Vagina (tissue), 2 donors: Measurements from ENCODE around the gene INHA.

Source experiments
- CTCF ChIP-seq, 3 experiments: fragments of 450-650 bp in 2 of 3; fragments of 200-600 bp in 1 of 3; sonication (generic) in 1 of 3; IDR thresholded peaks; one replicate each; pipeline ENCODE4 v1.5.1; 2017 to 2019; ENCODE audit warnings: antibody characterized with exemption in 3 of 3, mild to moderate bottlenecking in 2 of 3, moderate library complexity in 2 of 3
- POLR2A ChIP-seq, 2 donors: fragments of 450-650 bp; IDR thresholded peaks; one replicate each; pipeline ENCODE4 v1.6.1; 2017; ENCODE audit warnings: antibody characterized with exemption in 2 of 2, mild to moderate bottlenecking in 2 of 2, moderate library complexity in 2 of 2
- POLR2AphosphoS5 ChIP-seq, 2 donors: sonication (generic); formaldehyde crosslinking; IDR thresholded peaks; one replicate each; pipeline ENCODE4 v1.9.0; 2017; ENCODE audit warnings: antibody characterized with exemption in 2 of 2, mild to moderate bottlenecking in 2 of 2, low read depth in 1 of 2; ENCODE audit not compliant: insufficient read depth in 1 of 2

DNA sequence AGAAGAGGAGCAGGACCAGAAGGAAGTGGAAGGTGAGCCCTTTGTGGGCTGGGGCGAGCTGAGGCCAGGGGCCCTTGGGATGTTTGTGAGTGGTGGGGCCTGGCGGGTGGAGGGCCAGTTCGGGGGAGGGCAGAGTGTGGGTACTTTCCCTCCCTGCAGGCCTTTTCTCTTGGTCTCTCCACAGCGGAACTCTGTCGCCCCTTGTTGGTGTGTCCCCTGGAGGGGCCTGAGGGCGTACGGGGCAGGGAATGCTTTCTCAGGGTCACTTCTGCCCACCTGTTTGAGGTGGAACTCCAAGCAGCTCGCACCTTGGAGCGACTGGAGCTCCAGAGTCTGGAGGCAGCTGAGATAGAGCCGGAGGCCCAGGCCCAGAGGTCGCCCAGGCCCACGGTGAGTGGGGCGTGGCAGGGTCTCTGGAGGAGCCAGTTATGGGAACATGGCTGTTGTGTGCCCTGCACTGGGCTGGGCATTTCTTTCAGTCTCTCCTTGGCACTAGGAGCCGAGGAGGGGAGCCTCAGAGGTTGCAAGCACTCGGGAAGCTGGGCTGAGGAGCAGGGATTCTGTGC, 36.4 kb downstream of the INHA start:
- TF ChIP-seq CTCF (IDR thresholded peaks at IDR 0.05) (no peak), POLR2A (IDR thresholded peaks at IDR 0.05) (no peak), POLR2AphosphoS5 (IDR thresholded peaks at IDR 0.05; ENCODE audit: insufficient read depth in 1 of 2, low read depth in 1 of 2) (no peak)
